Retinal pigment epithelial cell (primary cell): Measurements from ENCODE around the gene MAP3K13.

Experiments
- DNase-seq: peaks from one replicate; pipeline ENCODE4 v3.0.0-alpha.2; 2010; ENCODE audit warnings: low read depth
- H3K4me3 ChIP-seq: 2 replicates; pipeline ENCODE4 v1.5.1; 2011; ENCODE audit warnings: mild to moderate bottlenecking, low read length, control low read depth, moderate library complexity
- CTCF ChIP-seq: conservative IDR thresholded peaks from 2 replicates; pipeline ENCODE4 v1.5.1; 2011; ENCODE audit warnings: low read depth, low read length, control low read depth, inconsistent platforms

The MAP3K13 gene

GRCh38 chr3:185362850-185363661 lies at the start of gene MAP3K13:
TSS of gene MAP3K13 (plus strand) at chr3:185363136. CDS start at chr3:185428582, 65,446 bp downstream.
- DNase-seq = peak; percentile 86
- H3K4me3 ChIP-seq = peak within 1 kb of the TSS; percentile 70
- no peak for TF ChIP-seq CTCF

- no peak for TF ChIP-seq CTCF
- H3K4me3 ChIP-seq = no peak overlapping the region
- DNase-seq = no peak
Measured at GRCh38 chr3:185313693-185314246, 49.2 kb upstream of the MAP3K13 start.

- no peak for DNase-seq
- TF ChIP-seq CTCF = no peak
- no peak overlapping the region for H3K4me3 ChIP-seq
Measured at GRCh38 chr3:185316740-185317412, 46.1 kb upstream of the MAP3K13 start.

- H3K4me3 ChIP-seq = no peak overlapping the region
- no peak for TF ChIP-seq CTCF
- DNase-seq = no peak
Measured at GRCh38 chr3:185317674-185318073, 45.3 kb upstream of the MAP3K13 start.

- H3K4me3 ChIP-seq = no peak overlapping the region
- no peak for TF ChIP-seq CTCF
- peak; percentile 18 for DNase-seq
Measured at GRCh38 chr3:185318141-185318540, 44.8 kb upstream of the MAP3K13 start.

- no peak for TF ChIP-seq CTCF
- no peak for DNase-seq
- no peak overlapping the region for H3K4me3 ChIP-seq
Measured at GRCh38 chr3:185319801-185320200, 43.1 kb upstream of the MAP3K13 start.

GRCh38 chr3:185320949-185321348 lies 42.0 kb upstream of the MAP3K13 start:
- TF ChIP-seq CTCF = no peak
- no peak for DNase-seq
- H3K4me3 ChIP-seq = no peak overlapping the region
